Epidermal melanocyte (primary cell): ENCODE data around the gene SIRT3.

Experiments used
- DNase-seq: peaks from one replicate; pipeline ENCODE4 v3.0.0; 2011; ENCODE audit warnings: low spot score; ENCODE audit not compliant: insufficient read length

Gene SIRT3

GRCh38 chr11:235997-236773 lies at the start of gene SIRT3:
SIRT3 (minus strand) TSS chr11:236342; CDS start chr11:236328, 14 bp downstream.
- peak; percentile 83 for DNase-seq

- DNase-seq = no peak
These were observed 49.7 kb upstream of the SIRT3 start for GRCh38 chr11:285894-286220.

GRCh38 chr11:285021-285893 lies 49.1 kb upstream of the SIRT3 start:
- DNase-seq = peak; percentile 11

- peak; percentile 11 for DNase-seq
These were observed 48.2 kb upstream of the SIRT3 start for GRCh38 chr11:284105-285020.

GRCh38 chr11:283405-284104 lies 47.4 kb upstream of the SIRT3 start:
- no peak for DNase-seq

- DNase-seq = peak; percentile 15
These were observed 46.7 kb upstream of the SIRT3 start for GRCh38 chr11:282630-283360.

GRCh38 chr11:282171-282570 lies 46.0 kb upstream of the SIRT3 start:
- no peak for DNase-seq

- no peak for DNase-seq
These were observed 45.5 kb upstream of the SIRT3 start for GRCh38 chr11:281486-282161.

GRCh38 chr11:280706-281485 lies 44.8 kb upstream of the SIRT3 start:
- DNase-seq = no peak

GRCh38 chr11:279966-280705 lies 44.0 kb upstream of the SIRT3 start:
- DNase-seq = no peak

- DNase-seq = no peak
These were observed 43.2 kb upstream of the SIRT3 start for GRCh38 chr11:279040-279965.

GRCh38 chr11:278001-278951 lies 42.1 kb upstream of the SIRT3 start, which contains the start of gene NLRP6:
NLRP6 (plus strand) TSS chr11:278407; CDS start chr11:278570, 163 bp downstream.
- DNase-seq = no peak

GRCh38 chr11:276219-276618 lies 40.1 kb upstream of the SIRT3 start:
- DNase-seq = no peak

GRCh38 chr11:272931-273198 lies 36.7 kb upstream of the SIRT3 start:
- DNase-seq = no peak

GRCh38 chr11:272195-272930 lies 36.2 kb upstream of the SIRT3 start:
- no peak for DNase-seq
